HG02763 (cell line): ENCODE results near the gene LRIT1.

Source experiments
- ATAC-seq: cut with Tn5 transposase; IDR thresholded peaks from one replicate; pipeline ENCODE4 v1.9.1; 2021; ENCODE audit warnings: mild to moderate bottlenecking, moderate library complexity; ENCODE audit not compliant: unreplicated experiment

Gene LRIT1

DNA sequence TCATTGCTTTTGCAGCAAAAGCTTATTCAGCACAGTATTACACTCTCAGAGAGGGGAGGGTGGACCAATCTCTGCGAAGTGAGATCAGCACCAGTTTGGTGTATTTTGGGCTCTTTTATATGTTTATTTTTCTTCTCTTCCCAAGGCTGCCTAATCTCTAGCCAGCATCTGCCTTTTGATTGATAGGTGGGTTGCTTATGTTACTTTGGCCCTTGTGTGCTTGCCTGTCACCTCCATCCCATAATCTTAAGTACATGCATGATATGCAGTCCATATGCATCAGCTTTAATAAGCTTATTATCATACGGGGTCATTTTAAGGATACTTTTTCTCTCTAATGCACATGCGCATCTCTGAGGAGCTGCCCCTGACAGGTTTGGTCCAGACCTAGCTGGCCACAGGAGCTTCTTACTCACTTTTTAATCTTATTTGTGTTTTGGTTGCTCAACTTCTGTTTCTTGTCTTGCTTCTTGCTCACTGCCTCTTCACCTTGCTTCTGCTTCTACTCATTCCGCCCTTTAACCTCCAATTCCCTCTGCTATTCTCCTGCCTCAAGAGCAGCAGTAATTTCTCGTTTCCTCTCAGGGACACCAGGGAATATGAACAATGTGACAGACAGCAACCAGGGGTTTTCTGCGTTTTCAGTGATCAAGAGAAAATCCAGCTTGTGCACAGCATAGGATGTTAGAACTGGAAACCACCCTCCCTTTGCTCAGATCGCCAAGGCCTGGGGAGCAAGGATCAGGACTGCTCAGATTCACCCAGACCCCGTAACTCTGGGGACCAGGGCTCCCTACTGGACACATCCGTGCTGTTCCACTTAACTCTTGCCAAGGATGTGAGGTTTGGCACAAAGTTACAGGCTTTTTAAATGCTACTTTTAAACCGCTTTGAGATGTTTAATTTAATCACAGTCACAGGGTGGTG, 13.5 kb upstream of the LRIT1 start:
- ATAC-seq = no peak

DNA sequence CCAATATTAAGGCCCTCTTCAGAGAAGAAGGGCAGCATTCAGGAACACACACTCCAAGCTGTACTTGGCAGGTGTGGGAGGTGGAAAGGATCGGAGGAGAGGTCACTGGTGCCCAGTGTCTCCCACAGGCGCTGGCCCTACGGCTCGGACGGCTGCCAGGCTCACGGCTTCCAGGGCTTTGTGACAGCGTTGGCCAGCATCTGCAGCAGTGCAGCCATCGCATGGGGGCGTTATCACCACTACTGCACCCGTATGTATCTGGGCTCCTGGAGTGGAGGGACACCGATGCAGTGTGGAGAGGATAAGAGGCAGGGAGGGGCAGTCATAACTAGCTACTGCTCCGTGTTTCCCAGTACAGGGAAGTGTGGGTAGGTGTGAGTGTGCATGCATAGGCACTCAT, 7.4 kb upstream of the LRIT1 start:
- no peak for ATAC-seq

DNA sequence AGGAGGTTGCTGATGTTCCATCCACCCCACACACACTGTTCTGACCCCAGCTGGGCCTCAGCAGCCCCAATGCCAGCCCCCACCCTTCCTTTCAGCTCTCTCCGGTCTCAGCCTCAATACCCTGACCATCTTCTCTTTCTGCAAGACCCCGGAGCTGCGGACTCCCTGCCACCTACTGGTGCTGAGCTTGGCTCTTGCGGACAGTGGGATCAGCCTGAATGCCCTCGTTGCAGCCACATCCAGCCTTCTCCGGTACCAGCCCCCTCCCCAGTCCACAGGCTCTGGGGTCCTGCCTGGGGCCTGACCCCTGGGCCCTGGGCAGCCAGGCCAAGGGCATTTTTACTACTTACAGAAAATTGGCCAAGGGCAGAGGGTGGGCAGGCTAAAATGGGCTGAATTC, 6.2 kb upstream of the LRIT1 start:
- no peak for ATAC-seq

DNA sequence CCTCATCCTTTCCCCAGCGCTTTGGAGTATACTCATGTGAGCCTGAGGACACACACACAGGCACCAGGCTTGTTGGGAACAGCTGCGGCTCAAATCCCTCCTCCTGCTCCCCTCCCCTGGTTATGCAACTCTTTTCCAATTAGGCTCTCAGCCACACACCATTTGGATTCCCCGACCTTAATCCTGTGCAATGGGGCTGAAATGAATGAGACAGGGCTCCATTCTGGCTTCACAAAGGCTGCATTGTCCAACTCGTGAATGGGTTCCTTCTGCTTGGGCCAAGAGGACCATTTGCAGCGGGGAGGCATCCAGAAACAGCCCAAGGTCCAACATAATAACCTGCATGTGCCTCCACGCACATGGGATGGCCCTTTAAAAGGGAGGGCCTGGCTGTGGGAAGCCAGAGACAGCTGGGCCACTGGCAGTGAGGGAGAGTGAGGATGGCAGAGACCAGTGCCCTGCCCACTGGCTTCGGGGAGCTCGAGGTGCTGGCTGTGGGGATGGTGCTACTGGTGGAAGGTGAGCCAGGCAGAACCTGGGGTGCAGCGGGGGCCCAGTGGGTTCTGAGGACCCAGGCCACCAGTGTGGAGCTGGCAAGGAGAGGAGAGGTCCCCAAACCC, 3.4 kb upstream of the LRIT1 start, which contains the start of gene RGR:
Gene RGR, plus strand, starts transcription at position 403 of the 620 bp plus-strand sequence. Its CDS starts 38 bp downstream, at position 441.
- ATAC-seq = no peak

DNA sequence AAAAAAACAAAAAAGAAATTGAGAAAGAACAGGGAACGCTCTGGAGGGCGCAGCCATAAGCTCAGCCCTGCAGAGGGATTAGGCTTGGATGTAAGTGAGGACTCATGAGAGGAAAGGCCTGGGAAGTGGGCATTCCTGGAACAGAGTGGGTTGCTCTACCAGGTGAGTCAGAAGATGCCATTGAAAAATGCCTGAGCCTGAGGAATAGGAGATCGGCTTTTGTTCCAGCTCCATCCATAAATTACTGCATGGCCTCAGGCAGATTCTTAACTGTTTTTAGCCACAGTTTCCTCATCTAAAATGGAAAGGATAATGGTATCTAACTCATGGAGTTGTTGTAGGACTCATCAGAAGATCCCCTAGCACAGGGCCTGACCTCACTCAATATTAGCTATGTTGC, 2.4 kb upstream of the LRIT1 start:
- no peak for ATAC-seq

DNA sequence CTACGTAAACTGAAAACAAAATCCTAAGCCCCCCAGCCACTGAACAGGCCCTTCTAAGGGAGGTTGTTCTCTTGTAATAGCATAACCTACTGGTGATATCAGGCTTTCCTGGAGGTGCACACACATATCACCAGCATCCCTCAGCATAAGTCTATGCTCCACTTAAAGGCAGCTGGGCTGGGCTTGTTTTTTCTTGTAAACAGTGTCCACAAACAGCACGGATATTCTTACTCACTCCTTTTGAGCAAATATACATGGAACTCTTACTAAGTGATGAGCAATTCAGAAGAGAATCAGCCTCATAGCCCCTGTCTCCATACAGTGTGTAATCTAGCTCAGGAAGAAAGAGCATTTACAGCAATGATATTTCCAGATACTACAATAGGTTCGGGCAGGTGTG, 2.4 kb downstream of the LRIT1 start:
- ATAC-seq = no peak

DNA sequence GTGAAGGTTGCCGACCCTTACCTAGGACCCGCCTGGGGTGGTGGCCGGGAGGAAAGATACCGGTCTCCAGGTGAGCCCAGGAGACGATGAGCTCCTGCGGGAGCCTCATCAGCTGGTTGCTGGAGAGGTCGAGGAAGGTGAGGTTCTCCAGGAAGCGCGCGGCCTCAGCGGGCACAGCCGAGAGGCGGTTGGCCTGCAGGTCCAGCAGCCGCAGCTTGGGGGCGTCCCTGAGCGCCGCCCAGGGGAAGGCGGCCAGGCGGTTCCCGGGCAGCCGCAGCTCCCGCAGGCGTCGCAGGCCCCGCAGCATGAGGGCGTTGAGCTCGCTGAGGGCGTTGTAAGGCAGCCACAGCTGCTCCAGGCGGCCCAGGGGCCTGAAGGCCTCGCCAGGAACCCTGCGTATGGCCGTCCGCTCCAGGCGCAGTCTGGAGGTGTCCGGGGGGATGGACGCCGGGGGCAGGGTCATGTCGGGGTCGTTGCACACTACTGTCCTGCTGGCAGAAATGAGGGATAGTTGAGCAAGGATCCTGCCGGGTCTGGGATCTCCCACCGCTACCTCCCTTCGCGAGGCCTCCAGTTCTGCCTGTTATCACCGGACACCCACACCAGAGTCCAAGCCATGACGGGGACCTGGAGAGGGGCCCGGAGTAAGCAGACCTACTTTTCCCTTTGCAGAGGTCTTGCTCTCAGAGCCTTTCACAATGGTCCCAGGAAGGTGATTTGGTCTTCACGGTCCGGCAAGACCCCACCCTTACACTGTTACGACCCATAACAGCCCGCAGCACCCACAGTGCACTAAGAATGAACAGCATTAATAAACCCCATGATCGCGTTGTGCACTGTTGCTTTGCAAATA, 3.9 kb downstream of the LRIT1 start:
- no peak for ATAC-seq

DNA sequence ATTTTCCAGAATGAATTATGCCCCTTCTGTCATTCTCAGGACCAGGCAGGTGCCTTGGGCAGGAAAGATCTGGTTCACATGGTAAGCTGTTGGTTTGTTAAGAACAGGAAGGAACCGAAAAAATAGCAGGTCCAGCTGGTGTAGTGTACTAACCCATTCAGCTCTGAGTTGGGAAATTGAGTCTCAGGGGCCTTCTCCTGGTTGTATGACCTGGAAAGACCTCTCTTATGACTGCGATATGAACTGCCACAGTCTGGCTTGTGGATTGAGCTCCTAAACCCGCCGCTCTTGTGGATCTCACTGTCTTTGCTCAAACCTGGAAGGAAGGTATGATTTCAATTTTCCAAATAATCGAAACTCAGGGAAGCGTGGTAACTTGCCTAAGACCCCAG, 4.5 kb downstream of the LRIT1 start:
- ATAC-seq = no peak

DNA sequence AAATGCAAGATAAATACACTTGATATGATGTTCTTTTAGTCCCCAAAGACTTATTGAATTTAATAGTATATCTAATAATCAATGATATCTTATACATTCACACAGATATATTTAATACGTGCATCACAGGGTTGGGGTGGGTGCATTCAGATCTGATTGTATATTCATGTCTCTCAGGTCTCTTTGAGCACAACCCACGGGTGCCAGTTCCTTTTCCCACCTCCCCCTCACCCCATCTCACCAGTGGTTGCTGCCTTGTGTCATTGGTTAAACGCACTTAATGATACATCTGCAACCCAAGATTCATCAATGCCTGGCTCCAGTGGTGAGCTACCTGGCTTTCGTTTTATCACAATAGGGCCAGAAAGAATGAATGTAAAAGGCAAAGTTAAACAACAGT, 6.2 kb downstream of the LRIT1 start:
- ATAC-seq = no peak

DNA sequence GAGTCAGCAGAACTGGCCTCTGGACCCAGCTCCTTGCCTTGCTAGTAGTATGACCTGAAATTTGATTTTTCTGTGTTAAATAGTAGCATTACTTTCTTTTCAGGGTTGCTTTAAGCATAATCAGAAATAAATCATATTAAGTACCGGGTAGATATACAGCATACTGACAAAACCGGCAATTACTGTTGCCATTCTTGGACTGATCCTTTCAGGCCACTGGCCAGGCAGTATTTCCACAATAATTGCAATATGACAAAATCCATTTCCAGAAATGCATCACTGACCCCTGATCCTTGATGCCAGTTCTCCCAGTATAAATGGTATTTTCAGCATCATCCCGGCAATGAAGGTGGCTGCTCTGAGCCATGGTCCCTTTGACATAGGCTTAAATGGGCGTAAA, 6.9 kb downstream of the LRIT1 start:
- ATAC-seq = no peak

DNA sequence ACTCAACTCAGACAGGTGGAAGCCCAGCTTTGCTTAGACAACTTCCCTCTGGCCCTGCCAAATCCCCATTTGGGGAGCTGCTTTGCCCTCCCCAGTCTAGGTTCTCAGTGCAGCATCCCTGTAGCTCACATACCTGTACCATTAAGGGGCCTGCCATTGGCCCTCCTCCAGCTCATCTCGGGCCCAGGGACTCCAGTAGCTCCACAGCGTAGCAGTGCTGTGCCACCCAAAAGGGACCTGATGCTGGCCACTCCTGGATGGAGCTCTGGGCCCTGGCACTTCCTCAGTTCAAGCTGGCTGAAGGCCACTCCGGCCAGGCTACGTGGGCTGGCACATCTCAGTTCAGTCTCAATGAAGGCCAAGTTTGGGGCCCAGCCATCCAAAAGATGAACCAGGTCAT, 7.4 kb downstream of the LRIT1 start:
- ATAC-seq = no peak

DNA sequence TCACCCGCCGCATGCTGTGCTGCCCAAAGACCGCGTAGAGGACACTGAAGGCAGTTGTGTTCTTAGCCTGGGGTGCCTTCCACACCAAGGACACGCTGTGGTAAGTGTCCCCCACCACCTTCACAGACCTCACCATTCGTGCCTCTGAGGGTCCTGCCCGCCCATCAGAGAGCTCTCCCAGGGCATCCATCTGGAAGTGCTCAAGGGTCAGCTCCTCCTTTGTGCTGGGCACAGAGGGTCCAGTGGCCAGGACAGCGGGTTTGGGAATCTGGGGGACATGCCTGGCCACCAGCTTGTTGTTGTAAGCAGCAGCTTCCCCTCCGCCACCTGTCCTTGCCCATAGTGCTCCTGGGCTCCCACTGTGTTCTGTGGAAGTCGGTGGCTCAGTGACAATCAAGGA, 9.0 kb downstream of the LRIT1 start:
- ATAC-seq = no peak

DNA sequence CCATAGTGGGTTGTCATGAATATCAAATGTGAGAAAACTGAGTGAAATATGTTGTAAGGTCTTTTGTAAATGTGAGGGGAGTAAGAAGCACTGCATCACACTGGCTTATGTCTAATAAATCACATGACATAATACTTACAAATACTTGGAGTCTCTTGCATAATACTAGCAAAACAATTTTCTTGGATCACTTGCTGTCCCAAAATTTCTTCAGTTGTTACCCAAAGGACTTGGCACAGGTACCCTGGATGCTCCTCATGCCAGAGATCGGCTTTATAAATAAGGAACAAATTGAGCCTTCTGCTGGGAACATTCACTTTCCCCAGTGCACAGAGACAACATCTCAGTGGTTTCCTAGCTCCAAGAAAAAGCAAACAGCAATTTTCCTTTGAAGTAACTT, 11.0 kb downstream of the LRIT1 start:
- no peak for ATAC-seq

DNA sequence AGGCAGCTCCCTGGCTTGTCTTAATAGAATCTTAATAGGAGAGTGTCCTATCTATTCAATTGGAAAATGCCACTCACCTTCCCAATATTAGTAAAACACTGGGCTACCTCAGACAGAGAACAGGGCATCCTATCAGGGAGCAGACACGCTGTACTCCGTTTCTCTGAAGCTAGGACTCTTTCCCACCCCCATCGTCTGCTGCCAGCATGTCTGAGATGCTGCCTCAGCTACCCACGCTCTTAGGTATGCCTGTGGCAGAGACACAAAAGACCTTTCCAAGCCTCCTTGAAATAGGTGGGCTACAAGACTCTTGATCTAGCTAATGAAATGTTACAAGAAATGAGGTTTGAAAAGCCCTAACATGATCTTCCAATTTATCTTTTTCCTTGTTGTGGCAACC, 13.5 kb downstream of the LRIT1 start:
- no peak for ATAC-seq

DNA sequence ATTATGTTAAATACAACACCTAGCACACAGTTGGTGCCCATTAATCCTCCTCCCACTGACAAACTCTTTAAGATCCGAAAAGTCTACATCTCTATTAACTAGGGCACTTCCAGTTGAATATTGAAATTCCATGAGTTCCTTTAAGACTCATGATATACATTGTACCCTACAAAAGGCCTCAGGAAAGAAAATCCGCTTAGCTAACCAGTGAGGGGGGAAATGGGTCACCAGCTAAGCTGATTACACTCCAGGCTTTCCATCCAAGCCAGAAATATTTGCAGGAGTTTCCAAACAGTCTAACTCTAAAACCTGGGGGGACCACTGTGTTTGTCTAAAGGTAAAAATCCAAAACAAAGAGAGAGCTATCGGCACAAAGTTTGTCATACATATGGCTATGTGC, 14.7 kb downstream of the LRIT1 start:
- no peak for ATAC-seq

DNA sequence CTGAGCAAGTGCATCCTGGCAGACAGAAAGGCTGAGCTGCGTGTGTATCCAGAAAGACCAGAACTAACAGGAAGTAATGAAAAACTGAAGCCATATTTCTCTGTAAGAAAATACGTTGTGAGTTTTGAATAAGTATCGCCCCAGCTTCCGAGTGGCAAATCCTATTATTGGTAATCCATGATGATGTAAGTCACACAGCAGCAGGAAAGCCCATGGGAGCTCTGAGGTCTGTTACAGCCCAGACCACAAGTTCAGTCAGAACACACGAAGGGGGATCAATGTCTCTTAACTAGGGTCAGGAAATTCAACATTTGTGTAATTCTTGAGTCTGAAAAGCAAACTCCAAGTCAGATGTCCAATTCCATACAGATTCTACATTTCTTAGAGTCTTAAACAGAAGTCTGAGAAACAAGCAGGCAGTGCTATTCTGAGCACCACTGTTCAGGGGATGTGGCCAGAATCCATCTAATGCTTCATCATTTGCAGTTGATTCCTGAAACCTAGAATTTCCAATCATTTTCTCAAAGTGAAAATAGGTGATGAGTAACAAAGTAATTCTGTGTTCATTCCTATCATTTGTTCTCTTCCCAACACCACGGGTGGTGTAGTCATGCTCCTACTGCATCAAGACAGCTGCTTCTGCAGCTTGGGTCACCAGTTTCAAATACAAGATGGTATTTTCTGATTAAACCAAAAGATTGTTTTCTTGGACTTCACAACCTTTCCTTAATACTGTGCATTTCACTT, 15.7 kb downstream of the LRIT1 start, which contains the start of gene LRIT2:
Gene LRIT2, minus strand, starts transcription at position 118 of the 747 bp plus-strand sequence. Its CDS starts 24 bp downstream, at position 94.
- no peak for ATAC-seq

DNA sequence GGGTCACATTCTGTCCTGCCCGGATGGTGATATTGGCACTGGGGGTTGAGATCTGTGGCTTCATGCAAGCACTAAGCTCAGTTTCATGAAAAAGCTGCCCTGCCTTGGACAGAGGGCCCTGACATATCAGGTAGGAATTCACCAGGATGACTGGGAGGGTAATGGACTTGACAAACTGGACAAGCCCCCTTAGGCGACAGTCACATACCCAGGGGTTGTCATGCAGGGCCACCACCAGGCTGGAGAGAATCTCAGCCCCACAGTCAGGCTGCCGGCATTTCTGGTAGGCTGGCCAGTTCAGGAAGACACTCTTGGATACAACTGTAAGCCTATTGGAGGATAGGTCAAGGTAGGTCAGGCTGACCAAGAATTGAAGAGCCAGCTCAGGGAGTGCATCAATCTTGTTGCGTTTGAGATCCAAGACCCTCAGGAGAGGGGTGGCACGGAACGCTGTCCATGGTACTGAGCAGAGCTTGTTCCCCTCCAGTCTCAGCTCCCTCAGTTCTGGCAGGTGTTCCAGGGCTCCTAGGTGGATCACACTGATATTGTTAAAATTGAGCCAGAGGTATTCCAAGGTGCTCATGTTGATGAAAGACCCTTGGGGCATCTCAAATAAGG, 16.8 kb downstream of the LRIT1 start:
- no peak for ATAC-seq

DNA sequence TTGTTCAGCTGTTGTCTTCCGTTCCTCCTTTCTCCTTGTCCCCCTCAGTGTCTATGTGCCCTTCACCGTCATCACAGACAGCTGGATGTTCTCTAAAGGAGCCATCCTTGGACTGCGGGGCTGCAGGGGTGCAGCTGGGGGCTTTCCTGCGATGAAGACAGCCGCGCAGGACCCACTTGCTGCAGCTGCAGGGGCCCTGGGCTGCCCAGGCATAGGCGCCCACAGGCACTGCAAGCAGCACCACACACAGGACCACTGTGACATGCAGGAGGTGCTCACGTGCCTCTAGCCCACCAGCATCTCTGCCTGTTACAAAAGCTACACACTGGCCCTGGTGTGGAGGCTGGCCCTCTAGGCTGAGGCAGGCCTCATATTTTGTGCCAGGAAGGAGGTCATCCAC, 19.4 kb downstream of the LRIT1 start:
- no peak for ATAC-seq

DNA sequence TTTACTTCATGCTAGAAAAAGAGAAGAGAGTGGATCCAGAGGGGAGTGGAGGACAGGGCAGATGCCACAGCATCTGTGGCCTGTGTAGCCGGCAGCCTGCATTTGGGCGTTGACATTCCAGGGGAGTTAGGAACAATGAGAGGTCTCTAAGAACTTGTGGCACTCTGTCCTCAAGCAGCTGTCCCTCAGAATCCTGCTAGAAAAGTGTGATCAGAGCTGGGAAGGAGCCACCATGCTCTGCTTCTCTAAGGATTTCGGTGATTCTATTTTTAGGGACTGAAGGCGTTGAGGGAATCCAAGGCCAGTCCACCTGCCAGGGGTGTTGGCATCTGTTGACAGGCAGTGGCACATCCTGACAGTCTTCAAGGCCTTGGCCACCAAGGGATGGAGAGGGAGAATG, 23.6 kb downstream of the LRIT1 start:
- ATAC-seq = no peak

DNA sequence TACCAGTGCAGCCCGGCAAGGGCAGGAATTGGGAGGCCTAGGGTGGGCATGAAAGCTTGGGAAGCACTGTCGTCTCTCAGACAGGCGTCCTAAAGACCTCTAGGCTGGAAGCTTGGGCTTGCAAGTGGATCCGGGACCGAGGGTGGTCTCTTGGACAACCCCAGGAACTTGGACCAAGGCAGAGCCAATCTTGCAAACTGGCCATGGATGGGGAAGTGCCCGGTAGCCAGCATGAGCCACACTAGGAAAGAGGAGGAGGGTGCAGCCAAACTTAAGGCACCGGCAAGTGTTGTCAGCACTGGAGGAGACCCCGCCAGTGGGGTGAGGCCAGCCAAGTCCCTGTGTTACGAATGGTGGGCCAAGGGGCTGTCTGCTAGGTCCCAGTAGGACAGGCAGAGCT, 24.5 kb downstream of the LRIT1 start:
- no peak for ATAC-seq
